PC-3 (cell line): ENCODE results near the gene MPND.

Source experiments
- CTCF ChIP-seq: fragments of 300-600 bp; sonication (generic); conservative IDR thresholded peaks from 2 replicates; pipeline ENCODE4 v1.5.1; 2017; ENCODE audit warnings: antibody characterized with exemption, low read depth, mild to moderate bottlenecking, low read length
- EZH2 ChIP-seq: fragments of 300-600 bp; sonication (generic); IDR thresholded peaks from one replicate; pipeline ENCODE4 v1.6.1; 2017; ENCODE audit warnings: antibody characterized with exemption, mild to moderate bottlenecking, low read length; ENCODE audit not compliant: unreplicated experiment
- EZH2phosphoT487 ChIP-seq: fragments of 300-600 bp; sonication (generic); IDR thresholded peaks from 2 replicates; pipeline ENCODE4 v1.6.1; 2018; ENCODE audit warnings: mild to moderate bottlenecking, antibody characterized with exemption, low read length, borderline replicate concordance

DNA sequence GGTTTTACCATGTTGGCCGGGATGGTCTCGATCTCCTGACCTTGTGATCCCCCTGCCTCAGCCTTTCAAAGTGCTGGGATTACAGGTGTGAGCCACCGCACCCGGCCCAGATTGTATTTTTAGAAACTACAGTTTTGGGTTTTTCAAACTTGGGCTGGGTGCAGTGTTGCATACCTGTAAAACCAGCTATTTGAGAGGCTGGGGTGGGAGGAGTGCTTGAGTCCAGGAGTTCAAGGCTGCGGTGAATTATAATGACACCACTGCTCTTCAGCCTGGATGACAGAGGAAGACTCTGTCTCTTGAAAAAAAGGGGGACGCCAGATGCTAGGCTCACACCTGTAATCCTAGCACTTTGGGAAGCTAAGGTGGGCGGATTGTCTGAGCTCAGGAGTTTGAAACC, 63.3 kb downstream of the MPND start:
- TF ChIP-seq CTCF (no peak), EZH2phosphoT487 (no peak), EZH2 (no peak)
